22Rv1 (cell line): ENCODE data around the gene USP3.

Experiments used
- H3K27ac ChIP-seq: fragments of 450-650 bp; 2 replicates; pipeline ENCODE4 v1.5.1; 2017
- ZFX ChIP-seq: fragments of 450-650 bp; IDR thresholded peaks from 2 replicates; pipeline ENCODE4 v1.6.1; 2017; ENCODE audit warnings: antibody characterized with exemption, borderline replicate concordance
- TF ChIP-seq, protein P1 (sequence below): fragments of 450-650 bp; IDR thresholded peaks from 2 replicates; pipeline ENCODE4 v1.5.1; 2017; ENCODE audit warnings: mild to moderate bottlenecking

The USP3 gene

DNA sequence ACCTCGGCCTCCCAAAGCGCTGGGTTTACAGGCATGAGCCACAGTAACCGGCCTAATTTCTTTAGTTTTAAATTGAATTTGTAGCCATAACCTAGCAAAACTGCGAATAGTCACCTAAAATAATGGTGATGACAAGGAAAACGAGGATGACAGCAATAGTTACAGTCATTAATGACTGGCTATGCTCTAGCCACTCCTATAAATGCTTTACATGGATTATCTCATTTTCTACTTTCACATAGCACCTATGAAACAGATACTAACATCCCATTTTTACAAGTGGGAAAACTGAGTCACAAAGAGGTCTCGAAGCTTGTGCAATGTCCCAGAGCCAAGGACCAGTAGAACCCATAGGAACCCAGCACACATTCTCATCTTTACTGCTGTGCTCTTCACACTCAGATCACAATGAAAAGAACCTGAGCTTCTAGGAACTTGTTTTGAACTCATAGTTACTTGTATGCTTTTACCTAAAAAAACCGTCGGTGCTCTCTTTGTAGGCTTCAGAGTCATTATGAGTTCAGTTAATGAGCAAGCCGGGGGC lies 132.2 kb downstream of the USP3 start:
- TF ChIP-seq, protein P1, sequence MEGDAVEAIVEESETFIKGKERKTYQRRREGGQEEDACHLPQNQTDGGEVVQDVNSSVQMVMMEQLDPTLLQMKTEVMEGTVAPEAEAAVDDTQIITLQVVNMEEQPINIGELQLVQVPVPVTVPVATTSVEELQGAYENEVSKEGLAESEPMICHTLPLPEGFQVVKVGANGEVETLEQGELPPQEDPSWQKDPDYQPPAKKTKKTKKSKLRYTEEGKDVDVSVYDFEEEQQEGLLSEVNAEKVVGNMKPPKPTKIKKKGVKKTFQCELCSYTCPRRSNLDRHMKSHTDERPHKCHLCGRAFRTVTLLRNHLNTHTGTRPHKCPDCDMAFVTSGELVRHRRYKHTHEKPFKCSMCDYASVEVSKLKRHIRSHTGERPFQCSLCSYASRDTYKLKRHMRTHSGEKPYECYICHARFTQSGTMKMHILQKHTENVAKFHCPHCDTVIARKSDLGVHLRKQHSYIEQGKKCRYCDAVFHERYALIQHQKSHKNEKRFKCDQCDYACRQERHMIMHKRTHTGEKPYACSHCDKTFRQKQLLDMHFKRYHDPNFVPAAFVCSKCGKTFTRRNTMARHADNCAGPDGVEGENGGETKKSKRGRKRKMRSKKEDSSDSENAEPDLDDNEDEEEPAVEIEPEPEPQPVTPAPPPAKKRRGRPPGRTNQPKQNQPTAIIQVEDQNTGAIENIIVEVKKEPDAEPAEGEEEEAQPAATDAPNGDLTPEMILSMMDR = no peak
- TF ChIP-seq ZFX = no peak
- no peak overlapping the region for H3K27ac ChIP-seq

DNA sequence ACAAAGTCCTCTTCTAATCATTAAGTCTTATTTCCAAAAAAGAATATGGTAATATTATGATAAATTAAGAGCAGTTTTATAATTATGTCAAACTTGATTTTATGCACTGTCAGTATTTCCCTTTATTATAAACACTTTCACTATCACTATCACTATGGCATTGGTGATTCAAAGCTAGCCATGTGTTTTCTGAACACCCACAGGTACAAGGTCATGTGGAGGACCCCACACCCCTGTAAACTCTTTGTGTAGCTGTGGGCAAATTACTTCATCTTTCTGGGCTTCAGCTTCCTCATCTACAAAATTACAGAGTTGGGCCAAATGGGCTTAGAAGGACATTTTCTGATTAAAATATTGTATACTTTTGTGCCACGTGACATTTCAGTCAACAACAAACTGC lies 134.4 kb downstream of the USP3 start:
- H3K27ac ChIP-seq = no peak overlapping the region
- TF ChIP-seq, protein P1 = no peak
- no peak for TF ChIP-seq ZFX

DNA sequence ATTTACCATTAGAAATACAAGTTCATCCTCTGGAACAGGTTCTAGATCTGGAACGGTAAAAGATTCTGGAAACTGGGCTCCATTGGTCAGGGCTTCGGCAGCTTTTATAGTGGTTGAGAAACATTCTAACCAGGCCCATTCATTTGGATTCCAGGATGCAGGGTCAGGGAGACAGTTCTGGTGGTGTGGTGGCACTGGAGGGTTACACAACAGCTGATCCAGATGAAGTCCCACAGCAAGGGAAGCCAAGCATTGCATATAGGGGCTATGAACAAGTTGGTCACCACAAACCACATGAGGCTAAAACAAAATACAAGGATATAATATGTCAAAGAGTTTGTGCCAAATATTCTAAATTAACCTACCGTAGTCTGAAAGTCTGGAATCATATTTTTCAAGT lies 135.8 kb downstream of the USP3 start:
- no peak for TF ChIP-seq ZFX
- TF ChIP-seq, protein P1 = no peak

More for the DNA sequence above, 135.8 kb downstream of the USP3 start:
- no peak overlapping the region for H3K27ac ChIP-seq
